Activated CD8-positive, alpha-beta memory T cell treated with anti-CD3 and anti-CD28 coated beads for 1 hour (primary cell): ENCODE data around the gene PRM1.

Source experiments
- DNase-seq, 2 donors: peaks; one replicate each; pipeline ENCODE4 v3.0.0-alpha.2; 2020; ENCODE audit warnings: low read depth in 1 of 2; ENCODE audit errors: extremely low read depth in 1 of 2

The PRM1 gene

GRCh38 chr16:11280616-11281522, at the start of gene PRM1:
TSS of gene PRM1 (minus strand) at chr16:11281330. CDS start at chr16:11281238, 92 bp downstream.
- no peak for DNase-seq

- DNase-seq, result no peak
Measured at GRCh38 chr16:11330526-11331237, 49.6 kb upstream of the PRM1 start.

- no peak for DNase-seq
Measured at GRCh38 chr16:11329891-11330290, 48.8 kb upstream of the PRM1 start.

GRCh38 chr16:11329071-11329491, 48.0 kb upstream of the PRM1 start:
- DNase-seq, result no peak

GRCh38 chr16:11328172-11329070, 47.3 kb upstream of the PRM1 start:
- DNase-seq, result peak; percentile 9 to 17

- no peak for DNase-seq
Measured at GRCh38 chr16:11327277-11328171, 46.4 kb upstream of the PRM1 start.

GRCh38 chr16:11326737-11327276, 45.7 kb upstream of the PRM1 start:
- no peak for DNase-seq

- DNase-seq, result no peak
Measured at GRCh38 chr16:11326084-11326736, 45.1 kb upstream of the PRM1 start.

- DNase-seq, result no peak
Measured at GRCh38 chr16:11325404-11326083, 44.4 kb upstream of the PRM1 start.

GRCh38 chr16:11323551-11324336, 42.6 kb upstream of the PRM1 start:
- DNase-seq, result no peak

GRCh38 chr16:11322823-11323222, 41.7 kb upstream of the PRM1 start:
- DNase-seq, result no peak

GRCh38 chr16:11321662-11322061, 40.5 kb upstream of the PRM1 start:
- no peak for DNase-seq

- no peak for DNase-seq
Measured at GRCh38 chr16:11320170-11320569, 39.0 kb upstream of the PRM1 start.

- DNase-seq, result no peak
Measured at GRCh38 chr16:11319529-11320146, 38.5 kb upstream of the PRM1 start.

GRCh38 chr16:11318817-11319216, 37.7 kb upstream of the PRM1 start:
- DNase-seq, result no peak

- no peak for DNase-seq
Measured at GRCh38 chr16:11316331-11317015, 35.3 kb upstream of the PRM1 start.

GRCh38 chr16:11315510-11315909, 34.4 kb upstream of the PRM1 start:
- no peak for DNase-seq
